Vagina (tissue), 2 donors: Measurements from ENCODE around the gene CCR9.

ENCODE experiments used
- CTCF ChIP-seq, 3 experiments: fragments of 450-650 bp in 2 of 3; fragments of 200-600 bp in 1 of 3; sonication (generic) in 1 of 3; IDR thresholded peaks; one replicate each; pipeline ENCODE4 v1.5.1; 2017 to 2019; ENCODE audit warnings: antibody characterized with exemption in 3 of 3, mild to moderate bottlenecking in 2 of 3, moderate library complexity in 2 of 3
- POLR2A ChIP-seq, 2 donors: fragments of 450-650 bp; IDR thresholded peaks; one replicate each; pipeline ENCODE4 v1.6.1; 2017; ENCODE audit warnings: antibody characterized with exemption in 2 of 2, mild to moderate bottlenecking in 2 of 2, moderate library complexity in 2 of 2
- POLR2AphosphoS5 ChIP-seq, 2 donors: sonication (generic); formaldehyde crosslinking; IDR thresholded peaks; one replicate each; pipeline ENCODE4 v1.9.0; 2017; ENCODE audit warnings: antibody characterized with exemption in 2 of 2, mild to moderate bottlenecking in 2 of 2, low read depth in 1 of 2; ENCODE audit not compliant: insufficient read depth in 1 of 2

- TF ChIP-seq CTCF (IDR thresholded peaks at IDR 0.05) (peak; percentile 17 to 50 (median 36)), POLR2AphosphoS5 (IDR thresholded peaks at IDR 0.05; ENCODE audit: insufficient read depth in 1 of 2, low read depth in 1 of 2) (no peak), POLR2A (IDR thresholded peaks at IDR 0.05) (no peak)
Measured at GRCh38 chr3:45929042-45929679, 42.8 kb downstream of the CCR9 start.
